Lower leg skin (tissue), 3 donors: ENCODE data around the gene TLR10.

Experiments
- POLR2A ChIP-seq, 2 donors: fragments of 450-650 bp; IDR thresholded peaks; one replicate each; pipeline ENCODE4 v1.6.1; 2016 to 2017; ENCODE audit warnings: antibody characterized with exemption in 2 of 2, mild to moderate bottlenecking in 1 of 2, moderate library complexity in 1 of 2
- TF ChIP-seq, protein P1 (sequence below), 3 donors: fragments of 450-650 bp; IDR thresholded peaks; one replicate each; pipeline ENCODE4 v1.5.1; 2016; ENCODE audit warnings: antibody characterized with exemption in 3 of 3, mild to moderate bottlenecking in 3 of 3, moderate library complexity in 2 of 3

- no peak for TF ChIP-seq POLR2A (IDR thresholded peaks at IDR 0.05)
- TF ChIP-seq, protein P1, sequence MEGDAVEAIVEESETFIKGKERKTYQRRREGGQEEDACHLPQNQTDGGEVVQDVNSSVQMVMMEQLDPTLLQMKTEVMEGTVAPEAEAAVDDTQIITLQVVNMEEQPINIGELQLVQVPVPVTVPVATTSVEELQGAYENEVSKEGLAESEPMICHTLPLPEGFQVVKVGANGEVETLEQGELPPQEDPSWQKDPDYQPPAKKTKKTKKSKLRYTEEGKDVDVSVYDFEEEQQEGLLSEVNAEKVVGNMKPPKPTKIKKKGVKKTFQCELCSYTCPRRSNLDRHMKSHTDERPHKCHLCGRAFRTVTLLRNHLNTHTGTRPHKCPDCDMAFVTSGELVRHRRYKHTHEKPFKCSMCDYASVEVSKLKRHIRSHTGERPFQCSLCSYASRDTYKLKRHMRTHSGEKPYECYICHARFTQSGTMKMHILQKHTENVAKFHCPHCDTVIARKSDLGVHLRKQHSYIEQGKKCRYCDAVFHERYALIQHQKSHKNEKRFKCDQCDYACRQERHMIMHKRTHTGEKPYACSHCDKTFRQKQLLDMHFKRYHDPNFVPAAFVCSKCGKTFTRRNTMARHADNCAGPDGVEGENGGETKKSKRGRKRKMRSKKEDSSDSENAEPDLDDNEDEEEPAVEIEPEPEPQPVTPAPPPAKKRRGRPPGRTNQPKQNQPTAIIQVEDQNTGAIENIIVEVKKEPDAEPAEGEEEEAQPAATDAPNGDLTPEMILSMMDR (IDR thresholded peaks at IDR 0.05) = no peak
These were observed 3.2 kb upstream of the TLR10 start for GRCh38 chr4:38785901-38786402.
